GM18508 (cell line): ENCODE data around the gene TMEM107.
"Not testable (repeated sequence)": the region's sequence is repeated elsewhere in the genome, so short reads cannot be mapped to it uniquely, and the experiment has no call there.

Source experiments
- ATAC-seq: cut with Tn5 transposase; IDR thresholded peaks from one replicate; pipeline ENCODE4 v1.9.1; 2021; ENCODE audit warnings: moderate number of reproducible peaks; ENCODE audit not compliant: insufficient read depth, unreplicated experiment

Gene TMEM107

GRCh38 chr17:8176197-8176940, at the start of gene TMEM107:
Gene TMEM107 (minus strand): TSS chr17:8176380. CDS start chr17:8176286, 94 bp downstream.
- ATAC-seq, result no peak

DNA sequence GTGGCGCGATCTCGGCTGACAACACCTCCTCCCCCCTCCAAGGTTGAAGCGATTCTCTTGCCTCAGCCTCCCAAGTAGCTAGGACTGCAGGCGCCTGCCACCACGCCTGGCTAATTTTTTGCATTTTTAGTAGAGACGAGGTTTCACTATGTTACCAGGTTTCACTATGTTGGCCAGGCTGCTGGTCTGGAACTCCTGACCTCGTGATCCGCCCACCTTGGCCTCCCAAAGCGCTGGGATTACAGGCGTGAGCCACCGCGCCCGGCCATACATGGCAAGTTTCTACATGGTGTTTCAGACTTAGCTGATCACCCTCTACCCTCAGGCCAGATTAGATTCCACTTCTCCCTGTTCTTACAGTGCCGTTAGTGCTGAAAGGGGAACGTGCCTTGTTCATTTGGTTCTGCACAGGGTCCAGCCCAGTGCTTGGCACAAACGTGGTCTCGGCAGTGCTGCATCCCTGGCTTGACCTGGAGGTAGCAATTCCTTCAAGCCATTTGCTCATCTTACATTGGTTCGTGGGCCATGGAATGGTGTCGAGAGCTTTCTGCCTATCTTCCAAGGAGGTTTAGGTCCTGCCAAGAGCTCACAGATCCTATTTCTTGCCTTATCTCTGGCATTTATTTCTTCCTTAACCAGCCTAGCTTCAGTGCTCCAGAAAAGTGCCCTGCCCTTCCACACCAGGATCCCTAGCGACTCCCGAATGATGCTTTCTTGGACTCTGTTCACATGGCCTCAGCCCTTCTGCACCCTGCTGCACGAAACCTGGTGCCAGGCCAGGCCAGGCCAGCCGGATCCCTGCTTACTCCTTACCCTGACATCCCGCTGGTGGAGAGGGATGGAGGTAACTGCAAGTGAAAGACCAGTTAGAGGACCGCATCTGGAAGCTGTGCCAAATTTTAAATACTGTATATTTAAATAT, 49.0 kb upstream of the TMEM107 start:
- no peak for ATAC-seq

DNA sequence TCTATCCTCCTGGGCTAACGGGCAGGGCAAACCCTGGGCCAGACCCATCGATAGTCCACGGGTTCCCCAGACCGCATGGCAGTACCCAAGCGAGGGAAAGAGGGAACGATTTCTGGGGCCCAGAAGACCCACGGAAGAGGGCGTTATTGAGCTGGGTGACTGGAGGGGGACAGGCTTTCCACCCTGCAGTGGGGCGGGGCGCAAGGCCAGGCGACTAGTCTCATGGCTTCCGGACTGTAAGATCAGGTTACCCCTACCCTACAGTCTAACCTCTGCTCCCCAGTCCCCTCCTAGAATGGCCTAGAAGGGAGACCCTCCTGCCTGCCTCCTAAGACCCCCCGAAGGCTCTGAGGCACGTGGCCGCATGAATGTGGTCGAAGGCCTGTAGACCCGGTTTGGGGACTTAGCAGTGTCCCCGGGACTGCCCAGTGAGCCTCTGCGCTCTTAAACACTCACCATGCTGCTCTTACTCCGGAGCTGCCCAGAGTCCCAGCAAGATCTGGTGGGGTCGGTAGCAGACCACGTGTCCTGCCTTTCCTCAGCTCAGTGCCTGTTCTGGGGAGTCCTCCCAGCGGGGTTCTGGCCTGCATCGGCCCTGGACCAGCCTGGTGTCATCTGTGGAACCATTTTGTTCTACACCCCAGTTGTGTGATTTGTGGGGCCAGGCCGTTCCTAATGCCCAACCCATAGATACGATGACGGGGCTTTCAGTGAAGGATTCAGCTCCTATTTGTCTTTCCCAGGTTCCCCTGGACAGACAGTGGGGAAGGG, 47.4 kb upstream of the TMEM107 start:
- no peak for ATAC-seq

DNA sequence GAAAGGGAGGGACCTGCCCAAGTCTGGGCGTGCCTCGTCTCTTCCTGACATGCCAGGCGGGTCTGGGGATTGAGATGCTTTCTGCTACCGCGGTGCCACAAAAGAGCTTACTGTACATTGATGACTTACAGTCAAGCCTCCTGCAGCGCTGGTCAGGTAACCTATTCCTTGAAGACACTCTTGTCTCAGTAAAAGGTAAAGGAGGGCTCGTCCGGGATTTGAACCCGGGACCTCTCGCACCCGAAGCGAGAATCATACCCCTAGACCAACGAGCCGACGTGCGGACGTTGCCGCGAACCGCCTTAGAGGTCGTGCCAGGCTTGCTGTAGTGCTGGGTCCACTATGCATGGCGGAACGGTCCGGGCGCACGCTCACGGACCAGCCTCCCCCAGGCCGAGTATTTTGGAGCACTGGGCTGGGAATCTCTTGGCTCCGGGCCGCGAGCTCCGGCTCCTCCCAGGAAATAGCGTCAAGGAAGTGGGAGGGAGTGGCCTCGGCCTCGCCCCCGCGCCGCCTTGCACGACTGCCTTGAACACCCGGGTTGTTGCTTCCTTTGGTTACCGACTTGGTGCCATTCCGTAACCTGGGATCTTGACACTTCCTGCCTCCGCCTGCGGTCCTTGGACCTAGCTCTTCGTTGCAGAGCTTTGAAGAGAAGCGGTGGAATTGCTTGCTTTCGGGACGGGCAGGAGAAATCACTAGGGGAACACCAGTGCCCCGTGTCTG, 46.6 kb upstream of the TMEM107 start:
- ATAC-seq, result no peak

DNA sequence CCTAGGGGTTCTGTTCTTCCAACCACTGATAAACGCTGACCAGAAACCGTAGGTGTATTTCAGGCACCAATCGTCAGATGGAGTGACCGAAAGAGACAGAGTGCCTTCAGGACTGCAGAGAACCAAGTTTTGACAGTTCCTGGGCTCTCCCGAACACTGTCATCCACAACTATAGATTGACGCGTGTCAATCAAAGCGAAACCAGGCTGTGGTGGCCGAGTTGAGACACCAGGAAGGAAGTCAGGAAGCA, 46.1 kb upstream of the TMEM107 start:
- ATAC-seq, result no peak

DNA sequence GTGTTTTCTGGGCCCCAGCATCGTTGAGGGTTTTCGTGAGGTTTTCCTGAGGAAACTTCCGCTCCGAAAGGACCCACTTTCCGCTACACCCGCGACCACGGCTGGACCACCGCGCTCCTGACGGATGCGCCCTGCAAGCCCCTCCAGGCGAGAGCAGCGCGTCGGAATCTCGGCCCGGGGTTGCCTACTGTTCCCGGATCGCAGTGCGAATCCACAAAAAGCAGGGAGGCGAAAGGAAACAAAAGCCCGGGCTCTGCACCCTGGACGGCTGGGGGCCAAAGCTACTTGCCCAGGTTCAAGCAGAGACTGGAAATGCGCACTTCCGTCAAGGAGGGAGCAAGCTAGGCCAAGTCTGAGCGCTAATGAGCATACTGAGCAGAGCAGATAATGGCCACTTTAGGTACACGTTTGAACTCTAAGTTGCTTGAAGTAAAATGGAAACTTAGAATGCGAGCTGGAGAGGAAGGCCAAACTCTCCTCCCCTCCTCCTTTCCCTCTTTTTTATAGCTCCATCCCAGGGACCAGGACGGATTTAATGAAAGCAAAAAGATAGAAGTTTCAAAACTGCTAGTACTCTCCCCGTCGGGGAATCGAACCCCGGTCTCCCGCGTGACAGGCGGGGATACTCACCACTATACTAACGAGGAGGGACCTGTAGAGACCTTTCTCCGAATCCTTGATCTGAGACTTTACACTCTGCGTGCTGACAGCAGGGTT, 45.6 kb upstream of the TMEM107 start:
- ATAC-seq, result no peak

- ATAC-seq, result no peak
Measured at GRCh38 chr17:8220783-8221662, 44.8 kb upstream of the TMEM107 start.

DNA sequence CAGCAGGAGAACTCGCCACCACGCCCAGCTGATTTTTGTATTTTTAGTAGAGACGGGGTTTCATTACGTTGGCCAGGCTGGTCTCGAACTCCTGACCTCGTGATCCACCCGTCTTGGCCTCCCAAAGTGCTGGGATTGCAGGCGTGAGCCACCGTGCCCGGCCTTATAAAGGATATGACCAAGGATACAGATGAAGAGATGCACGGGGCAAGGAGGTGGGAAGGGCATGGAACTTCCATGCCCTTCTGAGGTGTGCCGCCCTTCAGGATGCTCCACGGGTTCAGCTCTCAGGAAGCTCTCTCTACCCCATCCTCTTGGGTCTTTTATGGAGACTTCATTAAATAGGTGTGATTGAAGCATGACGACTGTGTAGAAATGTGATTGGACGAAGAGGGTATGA, 37.8 kb upstream of the TMEM107 start:
- not testable (repeated sequence) for ATAC-seq

- no peak for ATAC-seq
Measured at GRCh38 chr17:8212312-8213180, 36.4 kb upstream of the TMEM107 start.

DNA sequence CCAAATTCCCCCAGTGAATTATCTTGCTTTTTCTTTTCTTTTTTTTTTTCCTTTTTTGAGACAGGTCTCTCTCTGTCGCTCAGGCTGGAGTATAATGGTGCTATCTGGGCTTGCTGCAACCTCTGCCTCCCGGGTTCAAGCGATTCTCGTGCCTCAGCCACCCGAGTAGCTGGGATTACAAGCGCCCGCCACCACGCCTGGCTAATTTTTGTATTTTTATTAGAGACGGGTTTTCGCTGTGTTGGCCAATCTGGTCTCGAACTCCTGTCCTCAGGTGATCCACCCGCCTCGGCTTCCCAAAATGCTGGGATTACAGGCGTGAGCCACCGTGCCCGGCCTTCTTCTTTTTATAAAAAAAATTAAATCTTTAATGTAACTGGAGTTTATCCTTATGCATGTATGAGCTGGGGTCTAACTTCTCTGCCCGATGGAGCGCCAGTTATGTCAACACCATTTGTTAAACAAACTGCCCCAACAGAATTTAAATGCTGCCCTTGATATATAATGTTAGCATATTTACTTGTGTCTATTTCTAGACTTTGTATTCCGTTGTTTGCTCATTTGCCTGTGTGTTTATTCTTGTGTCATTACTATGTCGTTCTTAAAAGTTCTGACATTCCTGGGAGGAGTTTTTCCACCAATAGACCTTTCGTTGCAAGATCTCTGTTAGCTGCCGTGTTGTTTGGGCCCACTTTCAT, 34.7 kb upstream of the TMEM107 start:
- ATAC-seq, result no peak

GRCh38 chr17:8209907-8210760, 34.0 kb upstream of the TMEM107 start, which contains the start of gene AURKB:
Gene AURKB (minus strand): TSS chr17:8210575. CDS start chr17:8210224, 351 bp downstream.
- peak; percentile 72 for ATAC-seq

DNA sequence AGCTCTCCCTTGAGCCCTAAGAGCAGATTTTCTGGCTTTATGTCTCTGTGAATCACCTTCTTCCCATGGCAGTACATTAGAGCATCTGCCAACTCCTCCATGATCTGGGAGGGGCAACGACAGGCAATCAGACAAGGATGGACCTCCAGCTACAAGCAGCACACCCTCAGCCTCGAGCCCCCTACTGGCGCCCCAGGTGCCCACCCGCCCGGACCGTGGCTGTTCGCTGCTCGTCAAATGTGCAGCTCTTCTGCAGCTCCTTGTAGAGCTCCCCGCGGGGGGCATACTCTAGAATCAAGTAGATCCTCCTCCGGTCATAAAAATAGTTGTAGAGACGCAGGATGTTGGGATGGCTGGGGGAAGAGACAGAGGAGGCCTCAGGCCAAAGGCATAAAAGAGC, 30.4 kb upstream of the TMEM107 start:
- no peak for ATAC-seq

- no peak for ATAC-seq
Measured at GRCh38 chr17:8204761-8205555, 28.8 kb upstream of the TMEM107 start.

DNA sequence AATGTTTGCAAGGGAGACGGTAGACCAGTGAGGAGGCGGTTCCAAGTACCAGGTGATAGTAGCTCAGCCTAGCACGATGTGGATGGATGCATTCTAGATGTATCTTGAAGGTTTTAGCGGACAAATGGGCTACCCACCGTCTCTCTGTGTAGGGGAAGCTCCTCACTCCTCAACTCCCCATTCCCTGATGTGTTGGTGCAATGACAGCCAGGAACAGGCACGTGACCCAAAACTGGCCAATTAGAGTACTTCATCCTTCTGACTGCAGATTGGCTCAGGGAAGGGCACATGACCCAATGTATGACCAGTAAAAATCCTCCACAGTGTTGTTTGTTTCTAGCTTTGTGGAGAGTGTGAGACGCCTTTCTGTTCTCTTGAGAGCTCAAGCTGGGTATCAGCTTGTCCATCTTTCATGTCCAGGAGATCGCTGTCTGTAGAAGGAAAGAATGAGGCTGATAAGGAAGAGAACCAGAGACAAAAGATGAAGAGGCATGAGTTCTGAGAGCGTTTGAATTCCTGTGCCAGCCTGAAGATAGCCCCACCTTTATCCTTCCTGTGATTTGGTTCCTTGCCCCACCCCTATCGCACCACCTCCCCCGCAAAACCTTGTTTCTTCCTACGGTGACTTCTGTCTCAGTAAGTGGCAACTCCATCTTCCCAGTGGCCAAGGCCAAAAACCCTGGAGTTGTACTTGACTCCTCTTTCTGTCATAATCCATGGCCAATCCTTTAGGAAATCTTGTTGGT, 16.1 kb upstream of the TMEM107 start:
- no peak for ATAC-seq

GRCh38 chr17:8190506-8190905, 14.3 kb upstream of the TMEM107 start:
- no peak for ATAC-seq
